Activated CD8-positive, alpha-beta memory T cell treated with anti-CD3 and anti-CD28 coated beads for 24 hours (primary cell): ENCODE results near the gene OPN5.

ENCODE experiments used
- DNase-seq: peaks from one replicate; pipeline ENCODE4 v3.0.0-alpha.2; 2020

The OPN5 gene

DNA sequence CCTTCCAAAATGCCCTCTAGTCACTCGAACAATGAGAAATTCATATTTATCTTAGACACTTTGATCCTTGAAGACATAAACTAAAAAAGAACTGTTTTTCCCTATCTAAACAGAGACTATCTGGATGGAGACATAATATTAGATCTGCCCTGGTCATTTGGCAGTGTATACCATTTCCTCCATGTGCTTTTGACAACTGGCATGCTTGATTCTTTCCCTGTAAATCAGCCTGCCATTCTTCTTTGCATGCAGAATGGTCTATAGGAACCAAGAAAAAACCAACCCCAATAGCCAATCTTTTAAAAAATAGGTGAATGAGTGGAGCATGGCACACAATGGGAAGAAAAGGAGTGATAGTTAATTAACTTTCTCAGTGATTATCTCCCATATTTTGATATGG is 93.8 kb downstream of the OPN5 start:
- no peak for DNase-seq
